KMS-11 (cell line): ENCODE results near the gene KCNMB1.

Source experiments
- H2AFZ ChIP-seq: fragments of 200-600 bp; sonication (generic); 2 replicates; pipeline ENCODE4 v1.6.1; 2016; ENCODE audit warnings: antibody characterized with exemption, mixed run types, low read depth
- H3K27ac ChIP-seq: fragments of 200-600 bp; sonication (generic); 2 replicates; pipeline ENCODE4 v1.6.1; 2016; ENCODE audit warnings: mild to moderate bottlenecking, mixed run types
- H3K27me3 ChIP-seq: fragments of 200-600 bp; sonication (generic); 2 replicates; pipeline ENCODE4 v1.6.1; 2017; ENCODE audit warnings: mild to moderate bottlenecking, low read depth, mixed run types, moderate library complexity; ENCODE audit not compliant: insufficient read depth
- H3K36me3 ChIP-seq: fragments of 200-600 bp; sonication (generic); 2 replicates; pipeline ENCODE4 v1.6.1; 2017; ENCODE audit warnings: mild to moderate bottlenecking, mixed run types; ENCODE audit not compliant: insufficient read depth
- H3K4me1 ChIP-seq: fragments of 200-600 bp; sonication (generic); 2 replicates; pipeline ENCODE4 v1.6.1; 2016; ENCODE audit warnings: mild to moderate bottlenecking, low read depth, mixed run types; ENCODE audit not compliant: poor library complexity, severe bottlenecking
- H3K4me2 ChIP-seq: fragments of 200-600 bp; sonication (generic); 2 replicates; pipeline ENCODE4 v1.7.0; 2016; ENCODE audit warnings: mild to moderate bottlenecking, mixed run types
- H3K4me3 ChIP-seq: fragments of 200-600 bp; sonication (generic); IDR thresholded peaks from 2 replicates; pipeline ENCODE4 v1.6.1; 2017; ENCODE audit warnings: low read depth, low read length, mixed read lengths; ENCODE audit not compliant: insufficient read depth
- H3K79me2 ChIP-seq: fragments of 200-600 bp; sonication (generic); 2 replicates; pipeline ENCODE4 v1.6.1; 2016; ENCODE audit warnings: low read depth, mixed run types; ENCODE audit not compliant: insufficient read depth
- H3K9ac ChIP-seq: fragments of 200-600 bp; sonication (generic); 2 replicates; pipeline ENCODE4 v1.6.1; 2016; ENCODE audit warnings: mild to moderate bottlenecking, mixed run types
- H4K20me1 ChIP-seq: fragments of 200-600 bp; sonication (generic); 2 replicates; pipeline ENCODE4 v1.6.1; 2016; ENCODE audit warnings: mild to moderate bottlenecking, mixed run types; ENCODE audit not compliant: insufficient read depth
- CTCF ChIP-seq: fragments of 200-600 bp; sonication (generic); conservative IDR thresholded peaks from 2 replicates; pipeline ENCODE4 v1.6.1; 2017; ENCODE audit warnings: low read depth, mild to moderate bottlenecking, antibody characterized with exemption, low read length, moderate library complexity, mixed read lengths

The KCNMB1 gene

GRCh38 chr5:170421826-170422225 lies 32.7 kb upstream of the KCNMB1 start:
- Histone ChIP-seq H3K27me3 (no peaks in the 10 kb centered on the region), H2AFZ (no peak overlapping the region), H3K79me2 (no peaks in the 10 kb centered on the region), H3K9ac (no peak overlapping the region), H3K4me1 (no peaks in the 10 kb centered on the region), H4K20me1 (no peaks in the 10 kb centered on the region), H3K4me2 (no peak overlapping the region), H3K4me3 (no peak overlapping the region), H3K27ac (no peak overlapping the region), H3K36me3 (no peaks in the 10 kb centered on the region)
- TF ChIP-seq CTCF, result no peak

GRCh38 chr5:170420806-170421412 lies 31.7 kb upstream of the KCNMB1 start:
- Histone ChIP-seq H4K20me1 (no peaks in the 10 kb centered on the region), H3K9ac (no peak overlapping the region), H3K4me3 (no peak overlapping the region), H3K27me3 (no peaks in the 10 kb centered on the region), H3K4me2 (no peak overlapping the region), H3K36me3 (no peaks in the 10 kb centered on the region), H3K27ac (no peak overlapping the region), H3K4me1 (no peaks in the 10 kb centered on the region), H3K79me2 (no peaks in the 10 kb centered on the region), H2AFZ (no peak overlapping the region)
- peak; percentile 66 for TF ChIP-seq CTCF

DNA sequence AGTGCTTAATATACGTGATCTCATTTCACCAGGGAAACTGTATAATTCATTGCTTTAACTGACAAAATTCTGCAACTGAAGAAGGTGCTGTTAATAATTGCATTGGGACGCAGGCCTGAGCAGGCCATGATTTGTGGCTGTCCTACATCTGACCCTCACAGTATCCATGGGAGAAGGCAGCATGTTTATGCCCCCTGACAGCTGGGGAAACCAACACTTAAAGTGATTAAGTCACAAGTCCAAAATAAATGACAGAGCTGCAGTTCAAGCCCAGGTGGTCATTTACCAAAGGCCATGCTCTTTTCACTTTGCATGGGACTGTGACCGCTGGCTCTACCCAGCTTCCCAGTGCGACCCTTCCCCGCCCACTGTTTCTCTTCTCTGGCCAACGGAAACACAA lies 30.5 kb upstream of the KCNMB1 start:
- Histone ChIP-seq H3K4me1 (no peaks in the 10 kb centered on the region), H3K9ac (no peak overlapping the region), H3K27me3 (no peaks in the 10 kb centered on the region), H3K4me2 (no peak overlapping the region), H3K36me3 (no peaks in the 10 kb centered on the region), H3K4me3 (no peak overlapping the region), H4K20me1 (no peaks in the 10 kb centered on the region), H3K27ac (no peak overlapping the region), H2AFZ (no peak overlapping the region), H3K79me2 (no peaks in the 10 kb centered on the region)
- TF ChIP-seq CTCF, result no peak

- Histone ChIP-seq H3K4me3 (no peak overlapping the region), H3K27ac (no peak overlapping the region), H3K4me1 (no peaks in the 10 kb centered on the region), H3K27me3 (no peaks in the 10 kb centered on the region), H3K36me3 (no peaks in the 10 kb centered on the region), H3K9ac (no peak overlapping the region), H4K20me1 (no peaks in the 10 kb centered on the region), H2AFZ (no peak overlapping the region), H3K79me2 (no peaks in the 10 kb centered on the region), H3K4me2 (no peak overlapping the region)
- no peak for TF ChIP-seq CTCF
Measured at GRCh38 chr5:170418736-170419135, 29.6 kb upstream of the KCNMB1 start.
